Astrocyte (in vitro differentiated cells and primary cell): Measurements from ENCODE around the gene EVPLL. TPM values are rescaled to one million over a fixed set of nuclear protein-coding genes. Genes with fewer than 3 reads are reported as not detected.
"Not testable (repeated sequence)": the region's sequence is repeated elsewhere in the genome, so short reads cannot be mapped to it uniquely, and the experiment has no call there.

ENCODE experiments used
- DNase-seq: peaks from one replicate; pipeline ENCODE4 v3.0.0-alpha.2; 2010; ENCODE audit warnings: low read depth
- FAIRE-seq: peaks from 2 replicates; lab custom pipeline; 2011; peaks lifted over from hg19 to GRCh38; lab: Jason Lieb, UNC
- H2AFZ ChIP-seq: 2 replicates; pipeline ENCODE4 v1.6.0; 2012; ENCODE audit warnings: low read depth, low read length, inconsistent platforms
- H3K27ac ChIP-seq: 2 replicates; pipeline ENCODE4 v1.5.1; 2011; ENCODE audit warnings: low read depth, low read length, inconsistent platforms
- H3K27me3 ChIP-seq: 2 replicates; pipeline ENCODE4 v1.6.0; 2011; ENCODE audit warnings: low read length, inconsistent platforms; ENCODE audit not compliant: insufficient read depth
- H3K36me3 ChIP-seq: 2 replicates; pipeline ENCODE4 v1.5.1; 2011; ENCODE audit warnings: low read length, inconsistent platforms; ENCODE audit not compliant: insufficient read depth
- H3K4me1 ChIP-seq: 2 replicates; pipeline ENCODE4 v1.5.1; 2011; ENCODE audit warnings: low read length, inconsistent platforms; ENCODE audit not compliant: insufficient read depth
- H3K4me2 ChIP-seq: 2 replicates; pipeline ENCODE4 v1.6.0; 2012; ENCODE audit warnings: low read length, inconsistent platforms
- H3K4me3 ChIP-seq: 2 replicates; pipeline ENCODE4 v1.5.1; 2011; ENCODE audit warnings: low read depth, mild to moderate bottlenecking, low read length, inconsistent platforms; ENCODE audit not compliant: insufficient read depth
- H3K79me2 ChIP-seq: 2 replicates; pipeline ENCODE4 v1.6.0; 2012; ENCODE audit warnings: mild to moderate bottlenecking, low read length, inconsistent platforms; ENCODE audit not compliant: insufficient read depth
- H3K9ac ChIP-seq: 2 replicates; pipeline ENCODE4 v1.6.0; 2012; ENCODE audit warnings: mild to moderate bottlenecking, low read length, inconsistent platforms
- H3K9me3 ChIP-seq: 2 replicates; pipeline ENCODE4 v1.5.1; 2012; ENCODE audit warnings: low read depth, mild to moderate bottlenecking, low read length, inconsistent platforms; ENCODE audit not compliant: insufficient read depth
- H4K20me1 ChIP-seq: 2 replicates; pipeline ENCODE4 v1.6.0; 2012; ENCODE audit warnings: low read length, inconsistent platforms; ENCODE audit not compliant: insufficient read depth
- H3K27ac Mint-ChIP-seq: one replicate; pipeline ENCODE4 v1.8.0; 2021; ENCODE audit warnings: mild to moderate bottlenecking, mixed read lengths; ENCODE audit not compliant: unreplicated experiment
- H3K27me3 Mint-ChIP-seq: one replicate; pipeline ENCODE4 v1.8.0; 2021; ENCODE audit warnings: low read depth, mixed read lengths; ENCODE audit not compliant: unreplicated experiment
- H3K36me3 Mint-ChIP-seq: one replicate; pipeline ENCODE4 v1.8.0; 2021; ENCODE audit warnings: low read depth, mixed read lengths; ENCODE audit not compliant: unreplicated experiment
- H3K4me1 Mint-ChIP-seq: one replicate; pipeline ENCODE4 v1.8.0; 2021; ENCODE audit warnings: low read depth, mixed read lengths; ENCODE audit not compliant: unreplicated experiment
- H3K4me3 Mint-ChIP-seq: one replicate; pipeline ENCODE4 v1.8.0; 2021; ENCODE audit warnings: mild to moderate bottlenecking, moderate library complexity, mixed read lengths; ENCODE audit not compliant: unreplicated experiment
- H3K9me3 Mint-ChIP-seq: one replicate; pipeline ENCODE4 v1.8.0; 2021; ENCODE audit warnings: mild to moderate bottlenecking, mixed read lengths; ENCODE audit not compliant: unreplicated experiment
- EZH2 ChIP-seq: IDR thresholded peaks from 2 replicates; pipeline ENCODE4 v1.6.1; 2012; ENCODE audit warnings: mild to moderate bottlenecking, low read length, inconsistent platforms; ENCODE audit not compliant: insufficient read depth
- total RNA-seq: library from RNA; stranded (reverse); gene quantifications from 2 replicates; pipeline ENCODE4 v1.2.1, GENCODE V29; 2021
- TF ChIP-seq, protein P1 (sequence below): IDR thresholded peaks from 2 replicates; pipeline ENCODE4 v1.5.1; 2011; ENCODE audit warnings: low read depth, mild to moderate bottlenecking, inconsistent platforms, low read length, moderate library complexity; ENCODE audit not compliant: insufficient read depth

The EVPLL gene
- total RNA-seq, 1 donor from 2014 or later: not detected

- H3K27ac ChIP-seq: no peak overlapping the region
- no peak for DNase-seq
- H3K4me3 Mint-ChIP-seq: no peak overlapping the region
- no peak overlapping the region for H3K4me2 ChIP-seq
- no peak overlapping the region for H3K9ac ChIP-seq
- H3K36me3 Mint-ChIP-seq: peaks cover 31% of the 10 kb centered on the region
- no peaks in the 10 kb centered on the region for H3K79me2 ChIP-seq
- no peak overlapping the region for H3K27ac Mint-ChIP-seq
- H3K27me3 ChIP-seq: no peaks in the 10 kb centered on the region
- no peaks in the 10 kb centered on the region for H3K4me1 ChIP-seq
- no peak overlapping the region for H2AFZ ChIP-seq
- no peaks in the 10 kb centered on the region for H3K4me1 Mint-ChIP-seq
- H3K4me3 ChIP-seq: no peak overlapping the region
- TF ChIP-seq, protein P1, sequence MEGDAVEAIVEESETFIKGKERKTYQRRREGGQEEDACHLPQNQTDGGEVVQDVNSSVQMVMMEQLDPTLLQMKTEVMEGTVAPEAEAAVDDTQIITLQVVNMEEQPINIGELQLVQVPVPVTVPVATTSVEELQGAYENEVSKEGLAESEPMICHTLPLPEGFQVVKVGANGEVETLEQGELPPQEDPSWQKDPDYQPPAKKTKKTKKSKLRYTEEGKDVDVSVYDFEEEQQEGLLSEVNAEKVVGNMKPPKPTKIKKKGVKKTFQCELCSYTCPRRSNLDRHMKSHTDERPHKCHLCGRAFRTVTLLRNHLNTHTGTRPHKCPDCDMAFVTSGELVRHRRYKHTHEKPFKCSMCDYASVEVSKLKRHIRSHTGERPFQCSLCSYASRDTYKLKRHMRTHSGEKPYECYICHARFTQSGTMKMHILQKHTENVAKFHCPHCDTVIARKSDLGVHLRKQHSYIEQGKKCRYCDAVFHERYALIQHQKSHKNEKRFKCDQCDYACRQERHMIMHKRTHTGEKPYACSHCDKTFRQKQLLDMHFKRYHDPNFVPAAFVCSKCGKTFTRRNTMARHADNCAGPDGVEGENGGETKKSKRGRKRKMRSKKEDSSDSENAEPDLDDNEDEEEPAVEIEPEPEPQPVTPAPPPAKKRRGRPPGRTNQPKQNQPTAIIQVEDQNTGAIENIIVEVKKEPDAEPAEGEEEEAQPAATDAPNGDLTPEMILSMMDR: no peak
- TF ChIP-seq EZH2: no peak
- no peak for FAIRE-seq
- H3K27me3 Mint-ChIP-seq: no peaks in the 10 kb centered on the region
- H3K36me3 ChIP-seq: no peaks in the 10 kb centered on the region
- H4K20me1 ChIP-seq: no peaks in the 10 kb centered on the region
- H3K9me3 Mint-ChIP-seq: no peaks in the 10 kb centered on the region
- H3K9me3 ChIP-seq: no peaks in the 10 kb centered on the region
These were observed 44.6 kb upstream of the EVPLL start for GRCh38 chr17:18332909-18333489.

DNA sequence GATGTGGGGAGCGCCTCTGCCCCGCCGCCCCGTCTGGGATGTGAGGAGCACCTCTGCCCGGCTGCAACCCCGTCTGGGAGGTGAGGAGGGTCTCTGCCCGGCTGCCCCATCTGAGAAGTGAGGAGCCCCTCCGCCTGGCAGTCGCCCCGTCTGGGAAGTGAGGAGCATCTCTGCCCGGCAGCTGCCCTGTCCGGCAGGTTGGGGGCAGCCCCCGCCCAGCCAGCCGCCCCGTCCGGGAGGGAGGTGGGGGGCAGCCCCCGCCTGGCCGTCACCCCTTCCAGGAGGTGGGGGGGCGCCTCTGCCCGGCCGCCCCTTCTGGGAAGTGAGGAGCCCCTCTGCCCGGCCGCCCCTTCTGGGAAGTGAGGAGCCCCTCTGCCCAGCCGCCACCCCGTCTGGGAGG is 39.4 kb upstream of the EVPLL start:
- H3K36me3 Mint-ChIP-seq: peaks cover 32% of the 10 kb centered on the region
- H3K9me3 Mint-ChIP-seq: not testable (repeated sequence)

GRCh38 chr17:18339933-18340332 is 37.6 kb upstream of the EVPLL start:
- H3K36me3 ChIP-seq: peaks cover 2% of the 10 kb centered on the region
- H3K36me3 Mint-ChIP-seq: peaks cover 32% of the 10 kb centered on the region
- H3K4me3 Mint-ChIP-seq: no peak overlapping the region
- DNase-seq: no peak
- no peaks in the 10 kb centered on the region for H3K4me1 ChIP-seq
- FAIRE-seq: no peak
- TF ChIP-seq, protein P1: no peak
- no peak for TF ChIP-seq EZH2
- no peak overlapping the region for H2AFZ ChIP-seq
- H4K20me1 ChIP-seq: no peaks in the 10 kb centered on the region
- H3K27ac ChIP-seq: no peak overlapping the region
- no peaks in the 10 kb centered on the region for H3K27me3 ChIP-seq
- no peak overlapping the region for H3K9ac ChIP-seq
- no peaks in the 10 kb centered on the region for H3K9me3 ChIP-seq
- H3K27me3 Mint-ChIP-seq: no peaks in the 10 kb centered on the region
- H3K9me3 Mint-ChIP-seq: peaks cover 8% of the 10 kb centered on the region
- H3K4me2 ChIP-seq: no peak overlapping the region
- no peak overlapping the region for H3K27ac Mint-ChIP-seq
- no peaks in the 10 kb centered on the region for H3K4me1 Mint-ChIP-seq
- H3K79me2 ChIP-seq: no peaks in the 10 kb centered on the region
- no peak overlapping the region for H3K4me3 ChIP-seq

More for the DNA sequence above, 39.4 kb upstream of the EVPLL start:
- H3K4me2 ChIP-seq, H4K20me1 ChIP-seq, H3K27me3 Mint-ChIP-seq, H3K27ac Mint-ChIP-seq, H3K36me3 ChIP-seq, H3K79me2 ChIP-seq, H3K9me3 ChIP-seq, H3K4me1 Mint-ChIP-seq, DNase-seq, H3K27me3 ChIP-seq, H2AFZ ChIP-seq, FAIRE-seq, H3K27ac ChIP-seq, H3K4me3 Mint-ChIP-seq, H3K4me3 ChIP-seq, H3K4me1 ChIP-seq, H3K9ac ChIP-seq: not testable (repeated sequence)
